Cardiac muscle cell (in vitro differentiated cells and primary cell): ENCODE results near the gene ASMT. TPM values are rescaled to one million over a fixed set of nuclear protein-coding genes. Genes with fewer than 3 reads are reported as not detected.

Experiments
- DNase-seq, 2 donors: peaks; one replicate each; pipeline versions ENCODE4 v3.0.0 to v3.0.0-alpha.2; 2010 to 2017; ENCODE audit warnings: low read depth in 1 of 2, low spot score in 1 of 2
- H3K27ac ChIP-seq: fragments of 200-600 bp; sonication (generic); 2 replicates; pipeline ENCODE4 v1.5.1; 2016
- H3K27me3 ChIP-seq: fragments of 200-600 bp; sonication (generic); 2 replicates; pipeline ENCODE4 v1.6.0; 2016; ENCODE audit warnings: control low read depth
- H3K36me3 ChIP-seq: fragments of 200-600 bp; sonication (generic); 2 replicates; pipeline ENCODE4 v1.5.1; 2016; ENCODE audit warnings: control low read depth
- H3K4me1 ChIP-seq: fragments of 200-600 bp; sonication (generic); 2 replicates; pipeline ENCODE4 v1.8.1; 2017; ENCODE audit warnings: low read depth, mild to moderate bottlenecking, mixed run types
- H3K4me3 ChIP-seq: fragments of 200-600 bp; sonication (generic); 2 replicates; pipeline ENCODE4 v1.5.1; 2016; ENCODE audit warnings: mild to moderate bottlenecking
- H3K9me3 ChIP-seq: fragments of 200-600 bp; sonication (generic); 2 replicates; pipeline ENCODE4 v1.5.1; 2017; ENCODE audit warnings: low read depth, mild to moderate bottlenecking, control low read depth
- polyA plus RNA-seq: library from polyadenylated mRNA; unstranded; fragments of >200 nt; fragmentation: Nextera tagmentation; extraction: Ambion mirVana; gene quantifications from 2 replicates; pipeline ENCODE4 v1.2.1, GENCODE V29; 2016
- total RNA-seq: library from RNA; depleted of rRNA; stranded (reverse); fragments of >200 nt; gene quantifications from 2 replicates; pipeline ENCODE4 v1.2.3, GENCODE V29; 2016
- TF ChIP-seq, protein P1 (sequence below): IDR thresholded peaks from 2 replicates; pipeline ENCODE4 v1.5.1; 2012; ENCODE audit warnings: low read depth, mild to moderate bottlenecking, low read length

Gene ASMT
- total and polyA plus RNA-seq, 2 experiments from 2014 or later = not detected

DNA sequence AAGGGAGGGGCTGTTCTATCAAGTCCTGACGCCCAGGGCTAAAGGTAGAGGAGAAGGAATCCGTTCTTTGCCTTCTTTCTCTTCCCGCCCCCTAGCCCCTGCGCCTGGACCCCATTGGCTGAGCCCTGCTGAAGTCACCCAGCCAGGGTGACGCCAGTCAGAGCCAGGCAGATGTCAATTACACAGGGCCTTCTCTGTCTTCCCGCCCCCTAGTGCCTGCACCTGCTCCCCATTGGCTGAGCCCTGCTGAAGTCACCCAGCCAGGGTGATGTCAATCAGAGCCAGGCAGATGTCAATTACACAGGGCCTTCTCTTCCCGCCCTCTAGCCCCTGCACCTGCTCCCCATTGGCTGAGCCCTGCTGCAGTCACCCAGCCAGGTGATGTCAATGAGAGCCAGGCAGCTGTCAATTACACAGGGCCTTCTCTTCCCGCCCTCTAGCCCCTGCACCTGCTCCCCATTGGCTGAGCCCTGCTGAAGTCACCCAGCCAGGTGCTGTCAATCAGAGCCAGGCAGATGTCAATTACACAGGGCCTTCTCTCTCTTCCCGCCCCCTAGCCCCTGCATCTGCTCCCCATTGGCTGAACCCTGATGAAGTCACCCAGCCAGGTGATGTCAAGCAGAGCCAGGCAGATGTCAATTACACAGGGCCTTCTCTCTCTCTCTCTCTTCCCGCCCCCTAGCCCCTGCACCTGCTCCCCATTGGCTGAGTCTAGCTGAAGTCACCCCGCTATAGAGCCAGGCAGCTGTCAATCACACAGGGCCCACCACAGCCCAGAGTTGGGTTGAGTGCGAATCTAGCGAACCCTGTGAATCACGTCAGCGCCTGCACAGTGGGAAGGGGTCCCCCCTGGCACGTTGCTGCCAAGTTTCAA, 46.4 kb downstream of the ASMT start:
- Histone ChIP-seq H3K9me3 (no peaks in the 10 kb centered on the region), H3K4me3 (no peak overlapping the region), H3K36me3 (no peaks in the 10 kb centered on the region), H3K27ac (no peak overlapping the region), H3K27me3 (no peaks in the 10 kb centered on the region), H3K4me1 (no peaks in the 10 kb centered on the region)
- no peak for DNase-seq
- TF ChIP-seq, protein P1, sequence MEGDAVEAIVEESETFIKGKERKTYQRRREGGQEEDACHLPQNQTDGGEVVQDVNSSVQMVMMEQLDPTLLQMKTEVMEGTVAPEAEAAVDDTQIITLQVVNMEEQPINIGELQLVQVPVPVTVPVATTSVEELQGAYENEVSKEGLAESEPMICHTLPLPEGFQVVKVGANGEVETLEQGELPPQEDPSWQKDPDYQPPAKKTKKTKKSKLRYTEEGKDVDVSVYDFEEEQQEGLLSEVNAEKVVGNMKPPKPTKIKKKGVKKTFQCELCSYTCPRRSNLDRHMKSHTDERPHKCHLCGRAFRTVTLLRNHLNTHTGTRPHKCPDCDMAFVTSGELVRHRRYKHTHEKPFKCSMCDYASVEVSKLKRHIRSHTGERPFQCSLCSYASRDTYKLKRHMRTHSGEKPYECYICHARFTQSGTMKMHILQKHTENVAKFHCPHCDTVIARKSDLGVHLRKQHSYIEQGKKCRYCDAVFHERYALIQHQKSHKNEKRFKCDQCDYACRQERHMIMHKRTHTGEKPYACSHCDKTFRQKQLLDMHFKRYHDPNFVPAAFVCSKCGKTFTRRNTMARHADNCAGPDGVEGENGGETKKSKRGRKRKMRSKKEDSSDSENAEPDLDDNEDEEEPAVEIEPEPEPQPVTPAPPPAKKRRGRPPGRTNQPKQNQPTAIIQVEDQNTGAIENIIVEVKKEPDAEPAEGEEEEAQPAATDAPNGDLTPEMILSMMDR = no peak

GRCh38 chrX:1661922-1662221, 47.0 kb downstream of the ASMT start:
- no peak overlapping the region for H3K4me3 ChIP-seq
- DNase-seq = no peak
- no peaks in the 10 kb centered on the region for H3K9me3 ChIP-seq
- no peaks in the 10 kb centered on the region for H3K4me1 ChIP-seq
- TF ChIP-seq, protein P1 = no peak
- H3K27ac ChIP-seq = no peak overlapping the region
- no peaks in the 10 kb centered on the region for H3K36me3 ChIP-seq
- H3K27me3 ChIP-seq = no peaks in the 10 kb centered on the region

DNA sequence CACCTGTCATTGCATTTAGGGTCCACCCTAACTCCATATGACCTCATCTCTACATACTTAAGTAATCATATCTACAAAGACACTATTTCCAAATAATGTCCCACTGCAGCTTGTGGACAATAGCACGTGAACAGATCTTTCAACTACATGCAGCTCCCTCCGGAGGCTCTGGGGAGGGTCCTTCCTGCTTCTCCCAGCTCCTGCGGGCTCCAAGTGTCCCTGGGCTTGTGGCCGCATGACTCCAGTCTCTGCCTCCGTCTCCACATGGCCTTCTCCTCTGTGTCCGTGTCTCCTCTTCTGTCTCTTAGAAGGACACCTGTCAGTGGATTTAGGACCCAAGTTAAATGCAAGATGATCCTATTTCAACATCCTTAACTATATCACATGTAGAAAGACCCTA, 52.7 kb downstream of the ASMT start:
- no peaks in the 10 kb centered on the region for H3K36me3 ChIP-seq
- H3K4me3 ChIP-seq = no peak overlapping the region
- no peaks in the 10 kb centered on the region for H3K9me3 ChIP-seq
- no peaks in the 10 kb centered on the region for H3K4me1 ChIP-seq
- H3K27me3 ChIP-seq = no peaks in the 10 kb centered on the region
- no peak for DNase-seq
- TF ChIP-seq, protein P1 = no peak
- H3K27ac ChIP-seq = no peak overlapping the region

- Histone ChIP-seq H3K4me1 (no peaks in the 10 kb centered on the region), H3K27me3 (no peaks in the 10 kb centered on the region), H3K4me3 (no peak overlapping the region), H3K9me3 (no peaks in the 10 kb centered on the region), H3K27ac (no peak overlapping the region), H3K36me3 (no peaks in the 10 kb centered on the region)
- TF ChIP-seq, protein P1 = peak; percentile 44
- DNase-seq = peak; percentile 10 to 17
Measured at GRCh38 chrX:1673337-1673736, 58.5 kb downstream of the ASMT start.

GRCh38 chrX:1676866-1677265, 62.0 kb downstream of the ASMT start:
- Histone ChIP-seq H3K4me3 (no peak overlapping the region), H3K9me3 (no peaks in the 10 kb centered on the region), H3K27me3 (no peaks in the 10 kb centered on the region), H3K4me1 (no peaks in the 10 kb centered on the region), H3K27ac (no peak overlapping the region), H3K36me3 (no peaks in the 10 kb centered on the region)
- TF ChIP-seq, protein P1 = no peak
- no peak for DNase-seq
